ENCODE data around the gene SLC6A8. TPM values are rescaled to one million over a fixed set of nuclear protein-coding genes. Genes with fewer than 3 reads are reported as not detected.

The SLC6A8 gene
- not detected in 2 replicates for total RNA-seq (2014; rRNA removed; shearing (Covaris generic))
- total RNA-seq (2022) = not detected in 2 replicates
- Bru-seq, nascent RNA = not detected
- BruChase-seq, experiment 1, labeled RNA remaining after a 6-hour chase = percentile 11 among the genes with signal in this experiment
- BruChase-seq, experiment 2, labeled RNA remaining after a 2-hour chase = not detected
- long read RNA-seq = 0 reads

- no peaks in the 10 kb centered on the region for H4K20me1 ChIP-seq (ENCODE audit: insufficient read depth, low read length)
- H3K9me3 ChIP-seq (ENCODE audit: low read length) = no peaks in the 10 kb centered on the region
- H3K79me2 ChIP-seq (ENCODE audit: insufficient read depth, low read depth, low read length) = no peaks in the 10 kb centered on the region
- H3K4me2 ChIP-seq (ENCODE audit: low read length) = peak within 1 kb of the TSS; percentile 51
- no peaks in the 10 kb centered on the region for H3K9me2 ChIP-seq (ENCODE audit: insufficient read depth, low read length)
- no peaks in the 10 kb centered on the region for H3K4me1 ChIP-seq (ENCODE audit: insufficient read depth, low read length, poor library complexity, severe bottlenecking)
- no peak within 1 kb of the TSS for H2AFZ ChIP-seq (ENCODE audit: low read length)
- DNase-seq (ENCODE audit: low spot score) = peak; percentile 31
- H3K27ac ChIP-seq (ENCODE audit: low read depth, low read length, poor library complexity, severe bottlenecking) = no peak within 1 kb of the TSS
- no TSS peak for BruUV-seq (replicated peaks)
- peak within 1 kb of the TSS; percentile 47 for H3K4me3 ChIP-seq (ENCODE audit: low read depth, low read length, poor library complexity, severe bottlenecking)
- CTCF ChIA-PET (ENCODE audit: unreplicated experiment) = no interaction called here
- H3K36me3 ChIP-seq (ENCODE audit: insufficient read depth, low read length) = no peaks in the 10 kb centered on the region
- POLR2A ChIA-PET = no interaction called here
- intact Hi-C loops (cut with micrococcal nuclease; ENCODE audit: unreplicated experiment) = loop anchor here (10.0 kb wide), 1 partner anchor 77 kb away; the partner anchor contains the start of gene PLXNB3
- no peak for TF ChIP-seq EZH2phosphoT487 (IDR thresholded peaks at IDR 0.05; ENCODE audit: borderline replicate concordance, low read depth, low read length)
- peak; percentile 63 for TF ChIP-seq CTCF (conservative IDR thresholded peaks at IDR 0.05; ENCODE audit: low read length)
These were observed at the start of gene SLC6A8 for GRCh38 chrX:153687121-153688039. Gene SLC6A8 (plus strand): TSS chrX:153687926. CDS start chrX:153688575, 649 bp downstream.

DNA sequence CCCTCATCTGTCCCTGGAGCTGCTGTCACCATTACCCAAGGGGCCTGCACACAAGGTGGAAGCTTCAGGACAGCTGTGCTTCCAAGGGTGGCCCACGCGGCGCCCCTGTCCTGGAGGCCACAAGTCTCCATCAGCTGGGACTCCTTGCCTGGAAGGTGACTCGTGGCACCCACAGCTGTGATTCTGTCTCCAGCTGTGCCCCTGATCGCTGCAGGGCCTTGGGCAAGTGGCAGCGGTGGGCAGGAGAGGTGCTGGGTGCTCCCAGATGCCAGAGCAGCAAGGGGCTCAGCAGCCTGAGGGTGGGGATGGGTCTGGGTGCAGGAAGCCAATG is 49.7 kb upstream of the SLC6A8 start:
- H3K9me3 ChIP-seq (ENCODE audit: low read length) = no peaks in the 10 kb centered on the region
- CTCF ChIA-PET (ENCODE audit: unreplicated experiment) = no interaction called here
- no peaks in the 10 kb centered on the region for H3K79me2 ChIP-seq (ENCODE audit: insufficient read depth, low read depth, low read length)
- TF ChIP-seq EZH2phosphoT487 (IDR thresholded peaks at IDR 0.05; ENCODE audit: borderline replicate concordance, low read depth, low read length) = no peak
- no peak for TF ChIP-seq CTCF (conservative IDR thresholded peaks at IDR 0.05; ENCODE audit: low read length)
- POLR2A ChIA-PET = no interaction called here
- no peak for DNase-seq (ENCODE audit: low spot score)
- H3K9me2 ChIP-seq (ENCODE audit: insufficient read depth, low read length) = no peaks in the 10 kb centered on the region
- no TSS peak for BruUV-seq (replicated peaks)
- H3K4me1 ChIP-seq (ENCODE audit: insufficient read depth, low read length, poor library complexity, severe bottlenecking) = no peaks in the 10 kb centered on the region
- H3K4me3 ChIP-seq (ENCODE audit: low read depth, low read length, poor library complexity, severe bottlenecking) = no peak overlapping the region
- H3K36me3 ChIP-seq (ENCODE audit: insufficient read depth, low read length) = no peaks in the 10 kb centered on the region
- H3K4me2 ChIP-seq (ENCODE audit: low read length) = no peak overlapping the region
- no peaks in the 10 kb centered on the region for H4K20me1 ChIP-seq (ENCODE audit: insufficient read depth, low read length)
- H3K27ac ChIP-seq (ENCODE audit: low read depth, low read length, poor library complexity, severe bottlenecking) = no peak overlapping the region
- intact Hi-C loops (cut with micrococcal nuclease; ENCODE audit: unreplicated experiment) = no loop called here
- no peak overlapping the region for H2AFZ ChIP-seq (ENCODE audit: low read length)
